Lower lobe of right lung (tissue), 2 donors: ENCODE measurements around the gene CCDC88B. TPM values are rescaled to one million over a fixed set of nuclear protein-coding genes. Genes with fewer than 3 reads are reported as not detected.

Experiments used
- ATAC-seq, 2 donors: fragments of 200-7000 bp; cut with Tn5 transposase; one replicate each; pipeline ENCODE4 v1.9.1; 2020 to 2022; ENCODE audit warnings: mild to moderate bottlenecking in 2 of 2, moderate library complexity in 2 of 2
- DNase-seq: peaks from one replicate; pipeline ENCODE4 v3.0.0-alpha.2; 2020
- H3K27ac ChIP-seq: fragments of 200-600 bp; one replicate; pipeline ENCODE4 v1.8.0; 2022
- H3K27me3 ChIP-seq: fragments of 200-600 bp; one replicate; pipeline ENCODE4 v1.8.0; 2022; ENCODE audit warnings: low read depth
- H3K36me3 ChIP-seq: fragments of 200-600 bp; one replicate; pipeline ENCODE4 v1.8.0; 2022; ENCODE audit warnings: mild to moderate bottlenecking
- H3K4me1 ChIP-seq: fragments of 200-600 bp; one replicate; pipeline ENCODE4 v1.8.0; 2022
- H3K4me3 ChIP-seq: fragments of 200-600 bp; one replicate; pipeline ENCODE4 v1.8.0; 2022; ENCODE audit warnings: mild to moderate bottlenecking
- H3K9me3 ChIP-seq: fragments of 200-600 bp; one replicate; pipeline ENCODE4 v1.8.0; 2022
- CTCF ChIP-seq: fragments of 200-600 bp; IDR thresholded peaks from one replicate; pipeline ENCODE4 v1.8.0; 2022; ENCODE audit warnings: antibody characterized with exemption, mild to moderate bottlenecking
- intact Hi-C: fragments of 100-400 bp; cut with DNase I; formaldehyde crosslinking; loops from one replicate; pipeline ENCODE4 v1.11.0; 2022
- total RNA-seq: library from RNA; stranded (reverse); fragmentation: NEBNext Ultra II Directional; extraction: Animal tissue kit (Norgen Biotek cat#: 25700); gene quantifications from one replicate; pipeline ENCODE4 v1.2.1, GENCODE V29; 2021
- donor health status: DM: no; HTN: yes; CAD: no; lungs with severe emphysema.

The CCDC88B gene
- total RNA-seq, 1 donor from 2014 or later, result 40.0 TPM

GRCh38 chr11:64297699-64298358, 42.2 kb upstream of the CCDC88B start:
- Histone ChIP-seq H3K4me3 (no peak overlapping the region), H3K27me3 (peaks cover 81% of the 10 kb centered on the region), H3K4me1 (peaks cover 26% of the 10 kb centered on the region), H3K36me3 (no peaks in the 10 kb centered on the region), H3K27ac (no peak overlapping the region), H3K9me3 (no peaks in the 10 kb centered on the region)
- no peak for TF ChIP-seq CTCF
- intact Hi-C loops, result no loop called here
- ATAC-seq, result no peak
- DNase-seq, result peak; percentile 60

- Histone ChIP-seq H3K27me3 (peaks cover 67% of the 10 kb centered on the region), H3K36me3 (no peaks in the 10 kb centered on the region), H3K4me3 (peak overlapping the region; percentile 51), H3K27ac (peak overlapping the region; percentile 34), H3K9me3 (no peaks in the 10 kb centered on the region), H3K4me1 (peaks cover 32% of the 10 kb centered on the region)
- intact Hi-C loops, result no loop called here
- DNase-seq, result peak; percentile 70
- no peak for TF ChIP-seq CTCF
- peak; percentile 50 to 56 for ATAC-seq
These were observed 40.8 kb upstream of the CCDC88B start for GRCh38 chr11:64298966-64299846.

GRCh38 chr11:64299847-64300648, 40.0 kb upstream of the CCDC88B start, which contains the start of gene CATSPERZ:
TSS of gene CATSPERZ (plus strand) at chr11:64300358. CDS start at chr11:64300411, 53 bp downstream.
- Histone ChIP-seq H3K36me3 (no peaks in the 10 kb centered on the region), H3K27me3 (peaks cover 59% of the 10 kb centered on the region), H3K9me3 (no peaks in the 10 kb centered on the region), H3K4me1 (peaks cover 33% of the 10 kb centered on the region), H3K27ac (peak within 1 kb of the TSS; percentile 34), H3K4me3 (peak within 1 kb of the TSS; percentile 51)
- intact Hi-C loops, result no loop called here
- ATAC-seq, result no peak
- DNase-seq, result no peak
- no peak for TF ChIP-seq CTCF

GRCh38 chr11:64303109-64304031, 36.6 kb upstream of the CCDC88B start:
- peak overlapping the region; percentile 75 for H3K4me3 ChIP-seq
- H3K36me3 ChIP-seq, result peaks cover 9% of the 10 kb centered on the region
- DNase-seq (no peak), ATAC-seq (no peak)
- no peak for TF ChIP-seq CTCF
- intact Hi-C loops, result no loop called here
- H3K27me3 ChIP-seq, result peaks cover 25% of the 10 kb centered on the region
- H3K27ac ChIP-seq, result peak overlapping the region; percentile 96
- peaks cover 48% of the 10 kb centered on the region for H3K4me1 ChIP-seq
- H3K9me3 ChIP-seq, result no peaks in the 10 kb centered on the region
